CD4-positive, alpha-beta T cell treated with Interleukin-21 for 1 hour (primary cell): ENCODE results near the gene MYH9.
"Not testable (repeated sequence)": the region's sequence is repeated elsewhere in the genome, so short reads cannot be mapped to it uniquely, and the experiment has no call there.

ENCODE experiments used
- DNase-seq: peaks from one replicate; pipeline ENCODE4 v3.0.0-alpha.2; 2020

The MYH9 gene

DNA sequence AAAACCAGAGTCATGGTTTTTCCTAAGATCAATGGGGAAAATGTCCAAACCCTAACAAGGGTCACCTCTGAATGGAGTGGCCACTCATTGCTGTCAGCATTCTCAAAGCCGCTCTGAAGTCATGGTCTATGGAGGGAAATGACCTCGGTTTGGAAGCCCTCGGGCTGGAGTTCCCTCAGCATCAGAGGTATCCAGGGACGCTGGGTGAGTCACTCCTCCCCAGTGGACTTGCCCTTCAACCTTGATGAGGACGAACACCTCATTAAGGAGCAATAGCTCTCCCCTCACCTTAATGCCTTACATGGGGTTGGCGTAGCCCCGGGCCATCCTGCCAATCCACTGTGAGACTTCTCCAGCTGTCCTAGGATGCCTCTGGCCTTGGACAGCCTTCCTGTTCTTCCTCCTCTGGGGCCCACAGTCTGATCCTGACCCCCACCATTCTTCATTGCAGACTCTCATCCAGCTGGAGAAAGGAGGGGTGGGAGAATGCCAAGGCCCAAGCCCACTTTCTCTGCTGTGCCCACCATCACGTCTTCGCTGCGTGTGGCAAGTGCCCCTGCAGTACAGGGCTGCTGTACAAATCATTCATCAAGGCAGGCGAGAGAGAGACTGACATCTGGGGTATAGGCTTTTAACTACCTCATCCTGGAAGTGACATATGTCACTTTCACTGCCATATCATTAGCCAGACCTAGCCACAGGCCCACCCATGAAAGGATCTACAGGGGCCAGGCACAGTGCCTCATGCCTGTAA lies 25.4 kb upstream of the MYH9 start:
- DNase-seq: no peak

DNA sequence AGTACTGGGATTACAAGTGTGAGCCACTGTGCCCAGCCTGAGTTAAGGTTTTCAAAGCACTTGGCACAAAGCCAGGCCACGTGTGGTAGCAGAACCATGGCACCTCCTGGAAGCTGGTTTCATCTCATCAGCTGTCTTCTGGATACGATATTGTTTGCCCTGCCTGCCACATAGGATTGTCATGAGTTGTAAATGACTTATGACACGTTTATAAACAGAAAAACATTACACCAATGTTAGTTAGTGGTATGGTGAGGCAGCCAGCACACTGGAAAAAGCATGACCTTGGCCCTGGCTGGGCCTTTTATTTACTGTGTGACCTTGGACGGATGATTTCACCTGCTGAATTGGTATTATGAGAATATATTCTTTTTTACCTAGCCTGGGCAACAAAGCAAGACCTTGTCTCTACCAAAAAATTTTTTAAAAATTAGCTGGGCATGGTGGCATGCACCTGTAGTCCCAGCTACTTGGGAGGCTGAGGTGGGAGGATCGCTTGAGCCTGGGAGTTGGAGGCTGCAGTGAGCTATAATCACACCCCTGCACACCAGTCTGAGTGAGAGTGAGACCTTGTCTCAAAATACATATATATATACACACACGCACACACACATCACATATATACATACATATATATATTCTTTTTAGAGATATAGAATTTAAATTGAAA lies 24.0 kb upstream of the MYH9 start:
- peak; percentile 45 for DNase-seq

DNA sequence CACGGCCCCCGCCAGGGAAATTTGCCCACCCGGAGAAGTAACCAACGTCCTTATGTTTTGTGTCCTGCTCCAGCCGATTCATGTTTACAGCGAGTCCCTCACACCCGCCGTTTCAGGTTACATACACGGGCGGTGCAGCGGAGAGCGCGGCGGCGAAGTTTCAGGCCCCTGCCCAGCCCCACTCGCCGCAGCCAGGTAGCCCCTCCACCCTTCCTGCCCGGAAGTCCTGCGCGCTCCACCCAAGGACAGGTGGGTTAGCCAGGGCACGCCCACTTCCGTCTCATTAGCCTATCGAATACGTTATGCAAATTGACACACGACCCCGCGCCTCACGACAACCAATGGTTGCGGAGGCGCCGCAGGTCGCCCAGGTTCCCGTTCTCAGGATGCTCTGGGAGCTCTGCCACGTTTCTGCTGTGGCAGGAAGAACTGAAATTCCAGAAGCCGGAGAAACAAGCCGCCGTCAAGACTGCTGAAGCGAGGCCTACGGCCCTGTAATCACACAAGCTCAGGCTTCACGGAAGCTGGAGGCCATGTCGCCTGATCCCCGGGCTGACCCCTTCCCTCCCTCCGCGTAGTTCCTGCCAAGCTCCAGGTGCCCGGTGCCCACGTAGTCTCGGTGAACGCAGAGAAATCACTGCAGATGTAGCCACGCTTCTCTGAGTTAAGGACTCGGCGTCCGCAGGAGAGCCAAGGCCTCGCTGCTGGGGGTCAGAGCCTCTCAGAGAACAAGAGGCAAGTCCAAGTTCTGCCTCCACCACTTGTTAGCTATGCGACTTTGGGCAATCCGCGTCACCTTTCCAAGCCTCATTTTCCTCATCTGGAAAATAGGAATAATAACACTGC lies 22.4 kb upstream of the MYH9 start:
- DNase-seq: peak; percentile 80

GRCh38 chr22:36409554-36409910 lies 21.8 kb upstream of the MYH9 start:
- not testable (repeated sequence) for DNase-seq

GRCh38 chr22:36409056-36409455 lies 21.3 kb upstream of the MYH9 start:
- no peak for DNase-seq

DNA sequence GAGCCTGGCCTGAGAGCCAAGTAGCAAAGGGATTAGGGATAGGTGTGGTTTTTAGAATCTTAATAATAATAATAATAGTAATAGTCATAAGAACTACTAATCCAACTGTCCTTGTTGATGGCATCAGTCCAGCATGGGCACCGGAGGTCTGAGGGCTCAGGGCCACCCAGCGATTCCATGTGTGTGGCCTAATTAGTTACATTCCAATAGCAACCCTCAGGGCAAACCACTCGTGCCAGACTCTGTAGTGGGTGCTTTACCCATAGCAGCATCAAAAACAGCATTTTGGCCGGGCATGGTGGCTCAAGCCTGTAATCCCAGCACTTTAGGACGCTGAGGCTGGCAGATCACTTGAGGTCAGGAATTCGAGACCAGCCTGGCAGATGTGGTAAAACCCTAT lies 19.0 kb upstream of the MYH9 start:
- DNase-seq: no peak

GRCh38 chr22:36405671-36406538 lies 18.1 kb upstream of the MYH9 start:
- peak; percentile 76 for DNase-seq

DNA sequence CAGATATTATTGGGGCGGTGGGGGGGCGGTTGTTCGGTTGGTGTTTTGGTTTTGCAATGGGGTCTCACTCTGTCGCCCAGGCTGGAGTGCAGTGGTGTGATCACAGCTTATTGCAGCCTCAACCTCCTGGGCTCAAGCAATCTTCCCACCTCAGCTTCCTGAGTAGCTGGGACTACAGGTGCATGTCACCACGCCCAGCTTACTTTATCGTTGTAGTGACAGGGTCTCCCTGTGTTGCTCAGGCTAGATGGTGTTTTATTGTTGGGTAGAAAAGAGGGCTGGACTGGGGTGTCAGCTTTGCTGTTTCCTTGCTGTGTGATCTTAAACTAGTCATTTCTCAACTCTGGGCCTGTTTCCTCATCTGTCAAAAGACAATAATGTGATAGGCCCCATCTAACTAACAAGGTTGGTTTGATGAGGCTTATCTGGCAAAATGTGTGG lies 17.5 kb upstream of the MYH9 start:
- peak; percentile 57 for DNase-seq

DNA sequence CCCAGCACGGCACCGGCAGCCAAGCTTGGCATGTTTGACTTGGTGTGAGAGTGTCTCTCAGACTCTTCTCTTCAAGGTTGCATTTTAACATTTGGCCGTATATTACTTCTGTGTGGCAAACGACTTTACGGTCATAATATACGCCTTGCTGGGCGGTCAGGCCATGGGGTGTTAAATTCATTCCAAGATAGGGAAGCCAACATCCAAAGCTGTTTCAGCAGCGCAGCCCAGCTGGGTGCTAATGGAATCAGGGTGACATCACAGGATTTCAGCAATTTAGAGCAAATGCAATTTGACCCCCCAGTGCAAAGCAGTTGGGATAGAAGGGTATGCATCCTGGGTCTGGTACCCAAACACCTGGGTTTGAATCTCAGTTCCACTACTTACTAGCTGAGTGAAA lies 16.7 kb upstream of the MYH9 start:
- no peak for DNase-seq

- DNase-seq: no peak
Observed at GRCh38 chr22:36399472-36399778, 11.7 kb upstream of the MYH9 start.

DNA sequence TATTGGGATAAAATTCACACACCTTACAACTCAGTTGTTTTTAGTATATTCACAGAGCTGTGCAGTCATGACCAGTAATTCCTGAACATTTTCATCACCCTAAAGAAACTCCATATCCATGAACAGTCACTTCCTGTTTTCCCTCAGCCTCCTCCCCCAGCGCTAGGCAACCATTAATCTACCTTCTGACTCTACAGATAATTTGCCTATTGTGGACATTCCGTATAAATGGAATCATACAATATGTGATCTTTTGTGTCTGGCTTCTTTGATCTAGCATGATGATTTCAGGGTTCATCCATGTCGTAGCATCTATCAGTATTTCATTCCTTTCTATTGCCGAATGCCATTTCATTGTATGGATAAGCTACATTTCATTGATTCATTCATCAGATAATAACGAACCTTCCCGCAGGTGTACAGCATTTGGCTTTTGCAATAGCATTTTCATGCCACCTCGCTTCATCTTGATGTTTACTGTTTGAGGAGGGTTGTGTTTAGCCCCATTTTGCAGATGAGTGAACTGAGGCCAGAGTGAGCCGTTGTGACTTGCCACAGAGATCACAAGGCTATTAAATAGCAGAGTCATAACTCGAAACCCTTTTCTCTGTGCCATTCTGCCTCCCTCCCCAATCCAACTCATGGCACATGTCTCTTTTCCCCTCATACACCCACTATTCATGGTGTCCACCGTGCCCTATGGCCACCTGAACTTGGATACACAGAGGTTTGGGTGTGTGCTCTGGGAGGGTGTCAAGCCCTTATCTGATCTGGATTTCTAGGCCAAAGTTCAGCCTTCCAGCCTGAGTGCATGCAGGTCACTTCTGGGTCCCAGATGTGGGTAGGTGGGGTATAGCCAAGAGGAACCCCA lies 11.1 kb upstream of the MYH9 start:
- DNase-seq: no peak

GRCh38 chr22:36397131-36398093 lies 9.6 kb upstream of the MYH9 start:
- no peak for DNase-seq

GRCh38 chr22:36395915-36396314 lies 8.1 kb upstream of the MYH9 start:
- no peak for DNase-seq

GRCh38 chr22:36395055-36395849 lies 7.5 kb upstream of the MYH9 start:
- no peak for DNase-seq

DNA sequence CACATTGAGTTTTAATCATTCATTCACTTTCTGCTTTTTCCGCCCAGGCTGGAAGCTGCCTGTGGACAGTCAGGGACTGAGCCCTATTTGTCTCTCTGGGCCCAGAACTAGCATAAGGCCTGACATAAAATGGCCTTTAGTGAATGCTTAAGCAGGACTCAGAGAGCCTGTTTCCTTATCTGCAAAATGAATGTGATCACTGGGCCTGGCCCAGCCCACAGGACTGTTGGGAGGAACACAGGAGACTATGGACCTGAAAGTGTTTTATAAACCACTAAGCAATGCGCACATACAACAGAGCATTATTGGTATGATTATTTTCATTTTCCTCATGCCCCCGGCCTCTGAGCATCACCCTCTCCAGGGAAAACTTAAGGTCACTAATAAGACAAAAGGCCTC lies 3.9 kb upstream of the MYH9 start:
- DNase-seq: no peak

DNA sequence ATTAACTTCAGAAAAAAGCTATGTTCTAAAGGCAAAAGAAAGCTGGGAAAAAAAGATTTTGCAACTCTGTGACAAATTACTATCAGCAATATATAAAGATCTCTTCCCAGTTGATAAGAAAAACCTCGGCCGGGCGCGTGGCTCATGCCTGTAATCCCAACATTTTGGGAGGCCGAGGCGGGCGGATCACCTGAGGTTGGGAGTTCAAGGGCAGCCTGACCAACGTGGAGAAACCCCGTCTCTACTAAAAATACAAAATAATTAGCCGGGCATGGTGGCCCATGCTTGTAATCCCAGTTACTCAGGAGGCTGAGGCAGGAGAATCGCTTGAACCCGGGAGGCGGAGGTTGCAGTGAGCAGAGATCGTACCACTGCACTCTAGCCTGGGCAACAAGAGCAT lies 1.4 kb upstream of the MYH9 start:
- DNase-seq: not testable (repeated sequence)

DNA sequence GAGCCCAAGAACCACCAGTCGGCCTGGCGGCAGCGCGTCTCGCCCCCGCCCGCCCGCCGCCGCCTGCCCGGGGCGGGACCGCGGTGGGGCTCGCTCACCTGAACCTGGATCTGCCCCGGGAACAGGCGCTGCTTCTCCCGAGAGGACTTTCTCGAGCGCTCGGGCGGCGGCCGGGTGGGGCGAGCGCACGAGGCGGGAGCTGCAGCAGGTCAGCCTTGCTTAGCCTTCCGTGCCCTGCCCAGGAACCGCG lies 133 bp downstream of the MYH9 start:
- no peak for DNase-seq

DNA sequence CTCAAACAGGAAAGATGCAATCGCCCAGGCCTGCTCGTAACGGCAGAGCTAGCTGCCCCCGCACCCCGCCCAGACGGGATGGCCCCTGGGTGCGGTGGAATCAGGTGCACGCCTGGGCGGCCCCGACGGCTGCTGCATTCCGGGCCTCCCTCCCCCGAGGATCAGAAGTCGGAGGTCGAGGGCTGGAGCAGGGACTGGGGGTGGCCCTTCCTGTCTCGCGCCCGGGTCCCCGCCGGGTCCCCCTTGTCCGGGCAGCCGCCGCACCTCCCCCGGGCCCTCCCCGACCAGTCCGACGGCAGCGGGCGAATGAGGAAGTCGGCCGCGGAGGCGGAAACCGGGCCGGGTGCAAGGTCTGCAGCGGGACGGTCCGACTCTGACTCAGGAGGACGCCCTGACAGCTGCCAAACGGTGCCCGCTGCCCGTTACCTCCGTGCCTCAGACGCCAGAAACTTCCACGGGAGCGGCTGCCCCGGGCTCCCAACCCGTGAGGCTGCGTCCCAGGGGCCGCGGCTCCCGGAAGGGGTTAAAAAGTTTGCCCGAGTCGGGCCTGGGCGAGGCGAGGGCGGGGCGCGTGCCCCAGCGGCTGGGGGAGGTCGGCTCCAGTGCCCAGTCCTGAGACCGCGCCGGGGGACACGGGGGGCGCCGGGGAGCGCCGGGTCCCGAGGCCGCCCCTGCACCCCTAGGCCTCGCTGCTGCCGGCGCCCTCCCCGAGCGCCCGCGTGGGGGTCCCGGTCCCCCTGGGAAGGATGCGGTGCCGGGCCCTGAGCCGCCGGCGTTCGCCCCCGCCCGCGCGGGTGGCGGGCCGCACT lies 663 bp downstream of the MYH9 start:
- no peak for DNase-seq

GRCh38 chr22:36386351-36386899 lies 1.3 kb downstream of the MYH9 start:
- peak; percentile 54 for DNase-seq
